Epithelial cell of proximal tubule (primary cell): ENCODE results near the gene ZSCAN21. TPM values are rescaled to one million over a fixed set of nuclear protein-coding genes. Genes with fewer than 3 reads are reported as not detected.
"Not testable (repeated sequence)": the region's sequence is repeated elsewhere in the genome, so short reads cannot be mapped to it uniquely, and the experiment has no call there.

Experiments
- DNase-seq: peaks from one replicate; pipeline ENCODE4 v3.0.0-alpha.2; 2011; ENCODE audit warnings: low read depth
- H3K4me3 ChIP-seq: 2 replicates; pipeline ENCODE4 v1.5.1; 2011; ENCODE audit warnings: low read depth, mild to moderate bottlenecking, low read length
- CTCF ChIP-seq: conservative IDR thresholded peaks from 2 replicates; pipeline ENCODE4 v1.5.1; 2012; ENCODE audit warnings: low read depth, mild to moderate bottlenecking, low read length
- total RNA-seq: library from RNA; depleted of rRNA; stranded (reverse); fragments of >200 nt; gene quantifications from 2 replicates; pipeline ENCODE4 v1.2.3, GENCODE V29; 2015

ZSCAN21 gene
- total RNA-seq, 1 donor from 2014 or later = 2.4 TPM

- DNase-seq = no peak
- no peak overlapping the region for H3K4me3 ChIP-seq
- TF ChIP-seq CTCF = no peak
Observed at GRCh38 chr7:100011516-100011915, 38.1 kb upstream of the ZSCAN21 start.

GRCh38 chr7:100012385-100013327 lies 36.9 kb upstream of the ZSCAN21 start:
- not testable (repeated sequence) for DNase-seq, H3K4me3 ChIP-seq

GRCh38 chr7:100013328-100013676 lies 36.3 kb upstream of the ZSCAN21 start:
- DNase-seq = no peak
- no peak for TF ChIP-seq CTCF
- H3K4me3 ChIP-seq = no peak overlapping the region

GRCh38 chr7:100015232-100016214 lies 34.1 kb upstream of the ZSCAN21 start, which contains the start of gene ZKSCAN1:
TSS of gene ZKSCAN1 (plus strand) at chr7:100015596. CDS start at chr7:100023507, 7,911 bp downstream.
- TF ChIP-seq CTCF = no peak
- peak within 1 kb of the TSS; percentile 91 for H3K4me3 ChIP-seq
- peak; percentile 49 for DNase-seq

GRCh38 chr7:100016215-100016901 lies 33.2 kb upstream of the ZSCAN21 start:
- peak overlapping the region; percentile 91 for H3K4me3 ChIP-seq
- peak; percentile 11 for TF ChIP-seq CTCF
- DNase-seq = no peak

GRCh38 chr7:100017300-100017699 lies 32.3 kb upstream of the ZSCAN21 start:
- H3K4me3 ChIP-seq = peak overlapping the region; percentile 8
- no peak for TF ChIP-seq CTCF

GRCh38 chr7:100017875-100018274 lies 31.7 kb upstream of the ZSCAN21 start:
- TF ChIP-seq CTCF = no peak
- DNase-seq = no peak
- no peak overlapping the region for H3K4me3 ChIP-seq

More at GRCh38 chr7:100017300-100017699, 32.3 kb upstream of the ZSCAN21 start:
- DNase-seq = no peak
